Endothelial cell of umbilical vein (primary cell): ENCODE results near the gene IL16. TPM values are rescaled to one million over a fixed set of nuclear protein-coding genes. Genes with fewer than 3 reads are reported as not detected.

Experiments used
- BruUV-seq: library from RNA; stranded (reverse); fragments of 400-500 nt; replicated peaks from 2 replicates; lab custom pipeline; 2021; lab: Mats Ljungman, UMichigan
- CTCF ChIA-PET: fragments of 300-600, 350-600 bp; sonication (Branson Sonifier 250); formaldehyde crosslinking; loops from one replicate; lab custom pipeline; 2021; ENCODE audit warnings: antibody characterized with exemption, inconsistent platforms; lab: Charles Lee
- POLR2A ChIA-PET: fragments of 300-600, 350-600 bp; sonication (Branson Sonifier 250); formaldehyde crosslinking; loops from one replicate; lab custom pipeline; 2021; ENCODE audit warnings: antibody characterized with exemption, inconsistent platforms; lab: Charles Lee
- DNase-seq: peaks from one replicate; pipeline ENCODE4 v3.0.0-alpha.2; 2011; ENCODE audit warnings: low read depth, low spot score
- FAIRE-seq: peaks from 2 replicates; lab custom pipeline; 2011; peaks lifted over from hg19 to GRCh38; lab: Jason Lieb, UNC
- H2AFZ ChIP-seq: 2 replicates; pipeline ENCODE4 v1.6.0; 2012; ENCODE audit warnings: low read depth, low read length, control low read depth, inconsistent platforms
- H3K27ac ChIP-seq: 2 replicates; pipeline ENCODE4 v1.5.1; 2011; ENCODE audit warnings: low read depth, mild to moderate bottlenecking, control low read depth, low read length, moderate library complexity; ENCODE audit not compliant: insufficient read depth
- H3K27me3 ChIP-seq, 2 experiments: 2 replicates each; pipeline versions ENCODE4 v1.6.0 to v1.6.1; 2011; ENCODE audit warnings: low read length in 2 of 2, mixed read lengths in 1 of 2; ENCODE audit not compliant: control insufficient read depth in 2 of 2, insufficient read depth in 2 of 2
- H3K36me3 ChIP-seq, 2 experiments: 2 replicates in 1 of 2; 3 replicates in 1 of 2; pipeline ENCODE4 v1.5.1; 2011; ENCODE audit warnings: low read length in 2 of 2, mild to moderate bottlenecking in 1 of 2, moderate library complexity in 1 of 2; ENCODE audit not compliant: control insufficient read depth in 2 of 2, insufficient read depth in 2 of 2; ENCODE audit errors: extremely low read depth in 1 of 2
- H3K4me1 ChIP-seq: 3 replicates; pipeline ENCODE4 v1.5.1; 2011; ENCODE audit warnings: mild to moderate bottlenecking, low read length; ENCODE audit not compliant: control insufficient read depth, insufficient read depth; ENCODE audit errors: extremely low read depth
- H3K4me2 ChIP-seq: 2 replicates; pipeline ENCODE4 v1.6.1; 2011; ENCODE audit warnings: low read length, control low read depth, mixed read lengths; ENCODE audit not compliant: insufficient read depth
- H3K4me3 ChIP-seq, 3 experiments: fragments of 200-600 bp in 1 of 3; sonication (generic), shearing (Covaris generic) in 1 of 3; replicated peaks in 1 of 3; 2 replicates each; pipeline ENCODE4 v1.5.1; 2011 to 2016; ENCODE audit warnings: control low read depth in 3 of 3, low read length in 3 of 3, mild to moderate bottlenecking in 2 of 3, inconsistent platforms in 1 of 3, low read depth in 1 of 3, moderate library complexity in 1 of 3; ENCODE audit not compliant: insufficient read depth in 1 of 3
- H3K79me2 ChIP-seq: 2 replicates; pipeline ENCODE4 v1.6.0; 2012; ENCODE audit warnings: low read length, inconsistent platforms; ENCODE audit not compliant: control insufficient read depth, insufficient read depth
- H3K9ac ChIP-seq: replicated peaks from 2 replicates; pipeline ENCODE3; 2011; ENCODE audit warnings: low read length, control low read depth; ENCODE audit not compliant: insufficient read depth; ENCODE audit errors: extremely low read depth
- H3K9me1 ChIP-seq: replicated peaks from 3 replicates; pipeline ENCODE4 v1.6.0; 2011; ENCODE audit warnings: mild to moderate bottlenecking, low read length; ENCODE audit not compliant: control insufficient read depth, insufficient read depth; ENCODE audit errors: extremely low read depth
- H3K9me3 ChIP-seq: replicated peaks from 2 replicates; pipeline ENCODE4 v1.5.1; 2012; ENCODE audit warnings: low read length, inconsistent platforms; ENCODE audit not compliant: control insufficient read depth, insufficient read depth
- H4K20me1 ChIP-seq: replicated peaks from 2 replicates; pipeline ENCODE3; 2011; ENCODE audit warnings: mild to moderate bottlenecking, low read length; ENCODE audit not compliant: control insufficient read depth, insufficient read depth; ENCODE audit errors: extremely low read depth
- EZH2 ChIP-seq: IDR thresholded peaks from 2 replicates; pipeline ENCODE4 v1.6.1; 2012; ENCODE audit warnings: borderline replicate concordance, low read depth, mild to moderate bottlenecking, moderate library complexity, low read length, inconsistent platforms; ENCODE audit not compliant: severe bottlenecking
- FOS ChIP-seq: IDR thresholded peaks from 2 replicates; pipeline ENCODE4 v1.6.1; 2011; ENCODE audit warnings: mild to moderate bottlenecking, low read length, moderate library complexity, borderline replicate concordance; ENCODE audit not compliant: insufficient read depth
- MYC ChIP-seq: IDR thresholded peaks from one replicate; pipeline ENCODE4 v1.6.1; 2011; ENCODE audit warnings: mild to moderate bottlenecking, low read depth, low read length
- dilution Hi-C: fragments of 300-500 bp; cut with MboI; formaldehyde crosslinking; loops from one replicate; pipeline ENCODE4 v1.15.0; 2019; ENCODE audit warnings: low sequenced_read_pairs; ENCODE audit not compliant: extremely low pct_ligation_motif_present
- intact Hi-C: fragments of 100-400 bp; cut with micrococcal nuclease; formaldehyde crosslinking; loops from one replicate; pipeline ENCODE4 v1.10.0; 2022
- polyA plus RNA-seq, 4 experiments: library from polyadenylated mRNA; depleted of rRNA in 3 of 4; stranded (reverse) in 3 of 4; unstranded in 1 of 4; fragments of >200 nt; gene quantifications; 2 replicates each; pipeline versions ENCODE4 v1.2.1 to v1.2.3, GENCODE V29; 2011 to 2012; ENCODE audit warnings: missing spikeins in 1 of 4
- total RNA-seq: library from RNA; stranded (reverse); gene quantifications from 2 replicates; pipeline ENCODE4 v1.2.3, GENCODE V29; 2021
- TF ChIP-seq, protein P1 (sequence below), 2 donors: IDR thresholded peaks; 1 replicate in 1 of 2; 2 replicates in 1 of 2; pipeline ENCODE4 v1.5.1; 2011; ENCODE audit warnings: low read length in 2 of 2, mild to moderate bottlenecking in 2 of 2, moderate library complexity in 2 of 2, control low read depth in 1 of 2, inconsistent platforms in 1 of 2, low read depth in 1 of 2; ENCODE audit not compliant: insufficient read depth in 1 of 2; ENCODE audit errors: extremely low read depth in 1 of 2

IL16 gene
- total and polyA plus RNA-seq, 2 donors (not counting 3 experiments of a cell fraction or from before 2014, with no cell fraction given), result 0.29 to 2.1 TPM

GRCh38 chr15:81326466-81327212 is 130.0 kb downstream of the IL16 start:
- Histone ChIP-seq H3K4me1 (peaks cover 8% of the 10 kb centered on the region), H3K9me3 (no peaks in the 10 kb centered on the region), H2AFZ (no peak overlapping the region), H3K9ac (no peak overlapping the region), H3K4me2 (no peak overlapping the region), H3K27me3 (peaks cover 0 to 3% of the 10 kb centered on the region in 2 experiments), H3K27ac (no peak overlapping the region), H3K9me1 (no peaks in the 10 kb centered on the region), H3K79me2 (no peaks in the 10 kb centered on the region), H3K36me3 (no peaks in the 10 kb centered on the region), H4K20me1 (no peaks in the 10 kb centered on the region), H3K4me3 (no peak overlapping the region)
- ChIA-PET POLR2A (interaction anchor here (0.6 kb wide), 1 partner anchor 818 kb away, joined by 4 read pairs; no protein-coding TSS in a partner anchor), CTCF (interaction anchor here (3.2 kb wide), 1 partner anchor 61 kb away, joined by 21 read pairs; no protein-coding TSS in a partner anchor)
- dilution Hi-C loops, result no loop called here
- FAIRE-seq (no peak), DNase-seq (no peak)
- intact Hi-C loops, result no loop called here
- BruUV-seq, result no TSS peak
- TF ChIP-seq, protein P1, sequence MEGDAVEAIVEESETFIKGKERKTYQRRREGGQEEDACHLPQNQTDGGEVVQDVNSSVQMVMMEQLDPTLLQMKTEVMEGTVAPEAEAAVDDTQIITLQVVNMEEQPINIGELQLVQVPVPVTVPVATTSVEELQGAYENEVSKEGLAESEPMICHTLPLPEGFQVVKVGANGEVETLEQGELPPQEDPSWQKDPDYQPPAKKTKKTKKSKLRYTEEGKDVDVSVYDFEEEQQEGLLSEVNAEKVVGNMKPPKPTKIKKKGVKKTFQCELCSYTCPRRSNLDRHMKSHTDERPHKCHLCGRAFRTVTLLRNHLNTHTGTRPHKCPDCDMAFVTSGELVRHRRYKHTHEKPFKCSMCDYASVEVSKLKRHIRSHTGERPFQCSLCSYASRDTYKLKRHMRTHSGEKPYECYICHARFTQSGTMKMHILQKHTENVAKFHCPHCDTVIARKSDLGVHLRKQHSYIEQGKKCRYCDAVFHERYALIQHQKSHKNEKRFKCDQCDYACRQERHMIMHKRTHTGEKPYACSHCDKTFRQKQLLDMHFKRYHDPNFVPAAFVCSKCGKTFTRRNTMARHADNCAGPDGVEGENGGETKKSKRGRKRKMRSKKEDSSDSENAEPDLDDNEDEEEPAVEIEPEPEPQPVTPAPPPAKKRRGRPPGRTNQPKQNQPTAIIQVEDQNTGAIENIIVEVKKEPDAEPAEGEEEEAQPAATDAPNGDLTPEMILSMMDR (IDR thresholded peaks at IDR 0.05; ENCODE audit: extremely low read depth in 1 of 2, insufficient read depth in 1 of 2, low read depth in 1 of 2, low read length in 2 of 2), result no peak
- no peak for TF ChIP-seq EZH2

DNA sequence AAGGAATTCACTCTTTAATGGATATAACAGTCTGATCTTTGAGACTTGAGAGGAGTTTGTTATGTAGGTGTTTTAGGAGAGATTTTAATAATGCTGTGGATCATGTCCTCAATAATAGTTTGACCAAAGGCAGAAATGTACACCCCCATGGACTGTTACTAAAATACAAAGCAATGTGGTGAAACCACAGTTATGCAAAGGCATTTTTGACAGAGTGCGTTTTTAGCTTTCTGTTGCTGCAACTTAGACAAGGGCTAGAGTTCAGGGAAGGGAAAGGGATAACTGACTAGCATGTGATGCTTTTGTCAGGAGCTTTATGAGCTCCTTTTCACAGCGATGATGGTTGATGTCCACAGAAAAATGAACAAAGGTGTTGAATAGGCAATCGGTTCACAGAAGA is 130.8 kb downstream of the IL16 start:
- no peaks in the 10 kb centered on the region for H3K36me3 ChIP-seq
- no peak overlapping the region for H3K27ac ChIP-seq
- BruUV-seq, result no TSS peak
- no peaks in the 10 kb centered on the region for H4K20me1 ChIP-seq
- no peaks in the 10 kb centered on the region for H3K79me2 ChIP-seq
- DNase-seq (no peak), FAIRE-seq (no peak)
- H3K9me1 ChIP-seq, result no peaks in the 10 kb centered on the region
- H3K4me1 ChIP-seq, result peaks cover 8% of the 10 kb centered on the region
- no peak overlapping the region for H3K9ac ChIP-seq
- dilution Hi-C loops, result no loop called here
- peaks cover 0 to 6% of the 10 kb centered on the region in 2 experiments for H3K27me3 ChIP-seq
- H3K4me3 ChIP-seq, result no peak overlapping the region
- no peak overlapping the region for H2AFZ ChIP-seq
- intact Hi-C loops, result no loop called here
- no peak overlapping the region for H3K4me2 ChIP-seq
- CTCF ChIA-PET, result interaction anchor here (1.0 to 3.2 kb wide), 3 partner anchors 9 to 62 kb away, joined by 5 to 21 read pairs (median 6); no protein-coding TSS in a partner anchor
- no peaks in the 10 kb centered on the region for H3K9me3 ChIP-seq
- POLR2A ChIA-PET, result no interaction called here
- no peak for TF ChIP-seq MYC
- TF ChIP-seq FOS, result no peak
